Measurements from ENCODE around the gene RHNO1. TPM values are rescaled to one million over a fixed set of nuclear protein-coding genes. Genes with fewer than 3 reads are reported as not detected.

RHNO1 gene
- total and polyA plus RNA-seq, 2 of the 4 experiments (the other 2 are of a cell fraction) = 26.1 to 30.6 TPM

DNA sequence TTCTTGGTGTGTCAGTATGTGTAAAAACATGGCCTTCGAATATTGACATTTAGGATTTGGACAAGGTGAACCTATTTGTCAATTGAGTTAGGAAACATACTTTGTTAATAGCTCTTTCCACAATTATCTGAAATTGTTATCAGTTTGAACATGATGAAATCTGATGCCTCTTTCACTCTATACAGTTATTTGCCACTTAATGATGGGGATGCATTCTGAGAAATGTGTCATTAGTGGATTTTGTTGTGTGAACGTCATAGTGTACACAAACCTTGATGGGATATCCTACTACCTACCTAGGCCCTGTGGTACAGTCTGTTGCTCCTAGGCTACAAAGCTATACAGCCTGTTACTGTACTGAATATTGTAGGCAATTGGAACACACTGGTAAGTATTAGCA lies 18.5 kb downstream of the RHNO1 start:
- H4K5ac ChIP-seq (ENCODE audit: low read depth, low read length) = no peak overlapping the region
- no peak overlapping the region for H2BK120ac ChIP-seq (ENCODE audit: low read depth, low read length)
- no peaks in the 10 kb centered on the region for H3K27me3 ChIP-seq (ENCODE audit: control insufficient read depth, insufficient read depth, low read length)
- in situ Hi-C loops (cut with MboI; ENCODE audit: low sequenced_read_pairs) = no loop called here
- ChIA-PET POLR2A (ENCODE audit: unreplicated experiment) (no interaction called here), CTCF (interaction anchor here (1.1 kb wide), 1 partner anchor 146 kb away, joined by 3 read pairs; no protein-coding TSS in a partner anchor)
- no peak overlapping the region for H3K4me3 ChIP-seq (ENCODE audit: insufficient read depth, low read depth, low read length)
- no peak overlapping the region for H3K18ac ChIP-seq (ENCODE audit: low read depth, low read length)
- no TSS peak for BruUV-seq (replicated peaks)
- no peak overlapping the region for H2BK5ac ChIP-seq (ENCODE audit: low read depth, low read length, poor library complexity, severe bottlenecking)
- peaks cover 5% of the 10 kb centered on the region for H3K4me1 ChIP-seq (ENCODE audit: control insufficient read depth, insufficient read depth, low read length)
- no peak overlapping the region for H3K23ac ChIP-seq (ENCODE audit: low read depth, low read length)
- H2AK5ac ChIP-seq (ENCODE audit: low read depth, low read length) = no peak overlapping the region
- no peak overlapping the region for H3K27ac ChIP-seq (ENCODE audit: insufficient read depth, low read length)
- ATAC-seq (ENCODE audit: low read depth) (no peak), DNase-seq (no peak)
- H3K56ac ChIP-seq (ENCODE audit: extremely low read depth, insufficient read depth, low read length) = no peak overlapping the region
- H3K9me3 ChIP-seq (ENCODE audit: control insufficient read depth, insufficient read depth, low read length) = no peaks in the 10 kb centered on the region
- H3K36me3 ChIP-seq (ENCODE audit: control insufficient read depth, insufficient read depth, low read length) = peaks cover 2% of the 10 kb centered on the region
- no peak overlapping the region for H3K4me2 ChIP-seq (ENCODE audit: low read depth, low read length)
- H3K79me1 ChIP-seq (ENCODE audit: low read depth in 1 of 2, low read length in 2 of 2) = peaks cover 11 to 68% of the 10 kb centered on the region in 2 experiments; a peak in 3 of 4 replicates
- no peak overlapping the region for H2BK15ac ChIP-seq (ENCODE audit: low read depth, low read length)
- dilution Hi-C loops (cut with HindIII; ENCODE audit: low sequenced_read_pairs, unreplicated experiment) = no loop called here
- H2AK9ac ChIP-seq (replicated peaks; ENCODE audit: low read depth, low read length, poor library complexity) = no peak overlapping the region
- no peak overlapping the region for H2AFZ ChIP-seq (replicated peaks; ENCODE audit: low read length, poor library complexity)
- H4K8ac ChIP-seq (ENCODE audit: low read depth in 2 of 2, low read length in 2 of 2) = no peak overlapping the region; a peak in 1 of 4 replicates
- H3K14ac ChIP-seq (replicated peaks; ENCODE audit: low read depth, low read length) = no peak overlapping the region
- intact Hi-C loops (cut with micrococcal nuclease) = no loop called here
- no peak for TF ChIP-seq SMC3 (IDR thresholded peaks at IDR 0.05; ENCODE audit: low read depth, low read length)
- peak; percentile 30; the same call in 1 of the 2 replicates for TF ChIP-seq CEBPB (IDR thresholded peaks at IDR 0.05; ENCODE audit: low read depth, low read length)
- TF ChIP-seq, protein P1, sequence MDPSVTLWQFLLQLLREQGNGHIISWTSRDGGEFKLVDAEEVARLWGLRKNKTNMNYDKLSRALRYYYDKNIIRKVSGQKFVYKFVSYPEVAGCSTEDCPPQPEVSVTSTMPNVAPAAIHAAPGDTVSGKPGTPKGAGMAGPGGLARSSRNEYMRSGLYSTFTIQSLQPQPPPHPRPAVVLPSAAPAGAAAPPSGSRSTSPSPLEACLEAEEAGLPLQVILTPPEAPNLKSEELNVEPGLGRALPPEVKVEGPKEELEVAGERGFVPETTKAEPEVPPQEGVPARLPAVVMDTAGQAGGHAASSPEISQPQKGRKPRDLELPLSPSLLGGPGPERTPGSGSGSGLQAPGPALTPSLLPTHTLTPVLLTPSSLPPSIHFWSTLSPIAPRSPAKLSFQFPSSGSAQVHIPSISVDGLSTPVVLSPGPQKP (IDR thresholded peaks at IDR 0.05; ENCODE audit: borderline replicate concordance, low read depth, low read length) = no peak
- TF ChIP-seq, protein P2, sequence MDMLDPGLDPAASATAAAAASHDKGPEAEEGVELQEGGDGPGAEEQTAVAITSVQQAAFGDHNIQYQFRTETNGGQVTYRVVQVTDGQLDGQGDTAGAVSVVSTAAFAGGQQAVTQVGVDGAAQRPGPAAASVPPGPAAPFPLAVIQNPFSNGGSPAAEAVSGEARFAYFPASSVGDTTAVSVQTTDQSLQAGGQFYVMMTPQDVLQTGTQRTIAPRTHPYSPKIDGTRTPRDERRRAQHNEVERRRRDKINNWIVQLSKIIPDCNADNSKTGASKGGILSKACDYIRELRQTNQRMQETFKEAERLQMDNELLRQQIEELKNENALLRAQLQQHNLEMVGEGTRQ (IDR thresholded peaks at IDR 0.05; ENCODE audit: low read depth, low read length) = no peak
- no peak for TF ChIP-seq MXI1 (IDR thresholded peaks at IDR 0.05; ENCODE audit: borderline replicate concordance, low read depth, low read length)
- TF ChIP-seq, protein P3, sequence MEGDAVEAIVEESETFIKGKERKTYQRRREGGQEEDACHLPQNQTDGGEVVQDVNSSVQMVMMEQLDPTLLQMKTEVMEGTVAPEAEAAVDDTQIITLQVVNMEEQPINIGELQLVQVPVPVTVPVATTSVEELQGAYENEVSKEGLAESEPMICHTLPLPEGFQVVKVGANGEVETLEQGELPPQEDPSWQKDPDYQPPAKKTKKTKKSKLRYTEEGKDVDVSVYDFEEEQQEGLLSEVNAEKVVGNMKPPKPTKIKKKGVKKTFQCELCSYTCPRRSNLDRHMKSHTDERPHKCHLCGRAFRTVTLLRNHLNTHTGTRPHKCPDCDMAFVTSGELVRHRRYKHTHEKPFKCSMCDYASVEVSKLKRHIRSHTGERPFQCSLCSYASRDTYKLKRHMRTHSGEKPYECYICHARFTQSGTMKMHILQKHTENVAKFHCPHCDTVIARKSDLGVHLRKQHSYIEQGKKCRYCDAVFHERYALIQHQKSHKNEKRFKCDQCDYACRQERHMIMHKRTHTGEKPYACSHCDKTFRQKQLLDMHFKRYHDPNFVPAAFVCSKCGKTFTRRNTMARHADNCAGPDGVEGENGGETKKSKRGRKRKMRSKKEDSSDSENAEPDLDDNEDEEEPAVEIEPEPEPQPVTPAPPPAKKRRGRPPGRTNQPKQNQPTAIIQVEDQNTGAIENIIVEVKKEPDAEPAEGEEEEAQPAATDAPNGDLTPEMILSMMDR (conservative IDR thresholded peaks at IDR 0.05; ENCODE audit: low read depth, low read length) = no peak
- no peak for TF ChIP-seq POLR2A (IDR thresholded peaks at IDR 0.05; ENCODE audit: low read depth, low read length)
- no peak for TF ChIP-seq MAZ (IDR thresholded peaks at IDR 0.05; ENCODE audit: borderline replicate concordance, low read depth, low read length)
- no peak overlapping the region for H4K91ac ChIP-seq (ENCODE audit: insufficient read depth, low read depth, low read length)
- H3K9me1 ChIP-seq (ENCODE audit: insufficient read depth, low read length) = peaks cover 12% of the 10 kb centered on the region
- no peak overlapping the region for H3K4ac ChIP-seq (ENCODE audit: low read depth, low read length)
- no CpG with 5 or more reads among the region's 2 CpGs for WGBS, 2 experiments (ENCODE audit: extremely low coverage in 2 of 2, insufficient read length in 1 of 2)
- peaks cover 30% of the 10 kb centered on the region for H4K20me1 ChIP-seq (ENCODE audit: insufficient read depth, low read length)
- no peak overlapping the region for H2BK20ac ChIP-seq (ENCODE audit: low read depth, low read length)
- H3K9ac ChIP-seq (ENCODE audit: low read depth, low read length) = no peak overlapping the region

All from IMR-90 (cell line).